ENCODE data around the gene RPL41.

DNA sequence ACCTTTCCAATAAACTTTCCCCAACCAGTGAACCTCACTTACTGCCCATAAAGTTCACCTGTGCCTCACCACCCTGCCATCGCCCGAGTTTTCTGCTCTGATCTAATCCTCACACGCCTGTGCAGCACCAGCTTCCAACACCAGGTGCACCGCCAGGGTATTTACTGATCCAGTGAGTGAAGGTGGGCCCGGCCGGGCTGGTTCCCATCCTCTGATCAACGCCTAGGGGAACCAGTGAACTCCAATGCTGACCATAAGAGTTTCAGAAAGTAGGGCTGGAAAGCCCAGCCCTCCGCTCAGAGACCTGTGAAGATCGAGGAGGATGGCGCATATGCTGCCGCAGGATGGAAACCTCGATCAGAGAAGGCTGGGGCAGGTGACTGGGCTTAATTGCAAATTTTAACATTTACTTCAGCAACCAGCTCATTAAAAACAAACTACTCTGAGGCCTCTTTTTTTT is 35.3 kb downstream of the RPL41 start:
- TF ChIP-seq POLR2A (IDR thresholded peaks at IDR 0.05) (no peak), POLR2AphosphoS5 (IDR thresholded peaks at IDR 0.05; ENCODE audit: insufficient read depth in 1 of 2, low read depth in 1 of 2) (no peak)
- TF ChIP-seq, protein P1, sequence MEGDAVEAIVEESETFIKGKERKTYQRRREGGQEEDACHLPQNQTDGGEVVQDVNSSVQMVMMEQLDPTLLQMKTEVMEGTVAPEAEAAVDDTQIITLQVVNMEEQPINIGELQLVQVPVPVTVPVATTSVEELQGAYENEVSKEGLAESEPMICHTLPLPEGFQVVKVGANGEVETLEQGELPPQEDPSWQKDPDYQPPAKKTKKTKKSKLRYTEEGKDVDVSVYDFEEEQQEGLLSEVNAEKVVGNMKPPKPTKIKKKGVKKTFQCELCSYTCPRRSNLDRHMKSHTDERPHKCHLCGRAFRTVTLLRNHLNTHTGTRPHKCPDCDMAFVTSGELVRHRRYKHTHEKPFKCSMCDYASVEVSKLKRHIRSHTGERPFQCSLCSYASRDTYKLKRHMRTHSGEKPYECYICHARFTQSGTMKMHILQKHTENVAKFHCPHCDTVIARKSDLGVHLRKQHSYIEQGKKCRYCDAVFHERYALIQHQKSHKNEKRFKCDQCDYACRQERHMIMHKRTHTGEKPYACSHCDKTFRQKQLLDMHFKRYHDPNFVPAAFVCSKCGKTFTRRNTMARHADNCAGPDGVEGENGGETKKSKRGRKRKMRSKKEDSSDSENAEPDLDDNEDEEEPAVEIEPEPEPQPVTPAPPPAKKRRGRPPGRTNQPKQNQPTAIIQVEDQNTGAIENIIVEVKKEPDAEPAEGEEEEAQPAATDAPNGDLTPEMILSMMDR (IDR thresholded peaks at IDR 0.05), result peak in 1 of 3 experiments; percentile 40
